Activated CD8-positive, alpha-beta memory T cell treated with anti-CD3 and anti-CD28 coated beads, Interleukin-2, amount 50 U/mL, for 1 hour (primary cell): ENCODE measurements around the gene ZBTB4.

Experiments used
- DNase-seq: peaks from one replicate; pipeline ENCODE4 v3.0.0-alpha.2; 2020; ENCODE audit errors: extremely low read depth

The ZBTB4 gene

GRCh38 chr17:7479213-7480088 is at the start of gene ZBTB4:
TSS of gene ZBTB4 (minus strand) at chr17:7479631. CDS start at chr17:7466801, 12,830 bp downstream.
- no peak for DNase-seq

- no peak for DNase-seq
Measured at GRCh38 chr17:7528842-7529241, 49.4 kb upstream of the ZBTB4 start.

- no peak for DNase-seq
Measured at GRCh38 chr17:7523033-7523432, 43.6 kb upstream of the ZBTB4 start.

- no peak for DNase-seq
Measured at GRCh38 chr17:7515911-7516610, 36.6 kb upstream of the ZBTB4 start.

GRCh38 chr17:7513850-7514419 is 34.5 kb upstream of the ZBTB4 start:
- DNase-seq: no peak

GRCh38 chr17:7512824-7513540 is 33.6 kb upstream of the ZBTB4 start:
- no peak for DNase-seq

GRCh38 chr17:7512105-7512504 is 32.7 kb upstream of the ZBTB4 start:
- no peak for DNase-seq

- no peak for DNase-seq
Measured at GRCh38 chr17:7511108-7511507, 31.7 kb upstream of the ZBTB4 start.

GRCh38 chr17:7509937-7510336 is 30.5 kb upstream of the ZBTB4 start:
- no peak for DNase-seq

GRCh38 chr17:7508846-7509245 is 29.4 kb upstream of the ZBTB4 start:
- no peak for DNase-seq

- no peak for DNase-seq
Measured at GRCh38 chr17:7508145-7508544, 28.7 kb upstream of the ZBTB4 start.

- DNase-seq: no peak
Measured at GRCh38 chr17:7503521-7503920, 24.1 kb upstream of the ZBTB4 start.

GRCh38 chr17:7502987-7503386 is 23.6 kb upstream of the ZBTB4 start:
- DNase-seq: no peak

- DNase-seq: no peak
Measured at GRCh38 chr17:7502171-7502847, 22.9 kb upstream of the ZBTB4 start.

- DNase-seq: no peak
Measured at GRCh38 chr17:7501729-7502128, 22.3 kb upstream of the ZBTB4 start.

- DNase-seq: no peak
Measured at GRCh38 chr17:7499161-7499560, 19.7 kb upstream of the ZBTB4 start.

GRCh38 chr17:7497636-7498035 is 18.2 kb upstream of the ZBTB4 start:
- no peak for DNase-seq

GRCh38 chr17:7497228-7497627 is 17.8 kb upstream of the ZBTB4 start:
- no peak for DNase-seq

GRCh38 chr17:7496470-7497183 is 17.2 kb upstream of the ZBTB4 start:
- no peak for DNase-seq

GRCh38 chr17:7495906-7496434 is 16.5 kb upstream of the ZBTB4 start:
- no peak for DNase-seq

- no peak for DNase-seq
Measured at GRCh38 chr17:7493941-7494340, 14.5 kb upstream of the ZBTB4 start.
